Measurements from ENCODE around the gene BDH2. TPM values are rescaled to one million over a fixed set of nuclear protein-coding genes. Genes with fewer than 3 reads are reported as not detected.

BDH2 gene
- total RNA-seq, 1 experiment from 2014 or later = 10.5 TPM

- Histone ChIP-seq H3K4me3 (ENCODE audit: low read length) (no peak overlapping the region), H3K9me3 (ENCODE audit: low read length) (no peaks in the 10 kb centered on the region), H3K9me2 (replicated peaks; ENCODE audit: low read length) (no peaks in the 10 kb centered on the region), H3K4me2 (ENCODE audit: low read length) (no peak overlapping the region), H4K20me1 (ENCODE audit: low read length) (no peaks in the 10 kb centered on the region), H3K36me3 (ENCODE audit: low read depth, low read length) (no peaks in the 10 kb centered on the region), H3K4me1 (ENCODE audit: insufficient read depth, low read length) (no peaks in the 10 kb centered on the region), H3F3A (ENCODE audit: low read length, unreplicated experiment) (no peaks in the 10 kb centered on the region), H2AFZ (ENCODE audit: low read length) (no peak overlapping the region), H3K9ac (ENCODE audit: low read length) (no peak overlapping the region), H3K79me2 (ENCODE audit: low read length) (no peaks in the 10 kb centered on the region), H3K27ac (ENCODE audit: low read length) (no peak overlapping the region), H3K27me3 (ENCODE audit: low read length) (no peaks in the 10 kb centered on the region)
- DNase-seq (no peak), ATAC-seq (no peak)
- intact Hi-C loops (cut with micrococcal nuclease) = no loop called here
- ChIA-PET CTCF (no interaction called here), POLR2A (ENCODE audit: unreplicated experiment) (no interaction called here)
- TF ChIP-seq EZH2phosphoT487 (IDR thresholded peaks at IDR 0.05; ENCODE audit: borderline replicate concordance, low read length) (no peak), CTCF (conservative IDR thresholded peaks at IDR 0.05; ENCODE audit: low read depth, low read length) (no peak), EZH2 (IDR thresholded peaks at IDR 0.05; ENCODE audit: low read length, unreplicated experiment) (no peak)
- BruUV-seq (replicated peaks) = no TSS peak
Measured at GRCh38 chr4:103086551-103086950, 13.1 kb downstream of the BDH2 start.

GRCh38 chr4:103085555-103086196 is 14.0 kb downstream of the BDH2 start:
- no peaks in the 10 kb centered on the region for H3K9me3 ChIP-seq (ENCODE audit: low read length)
- H3K4me2 ChIP-seq (ENCODE audit: low read length) = no peak overlapping the region
- no peaks in the 10 kb centered on the region for H3K9me2 ChIP-seq (replicated peaks; ENCODE audit: low read length)
- no TSS peak for BruUV-seq (replicated peaks)
- H3F3A ChIP-seq (ENCODE audit: low read length, unreplicated experiment) = no peaks in the 10 kb centered on the region
- intact Hi-C loops (cut with micrococcal nuclease) = no loop called here
- ChIA-PET CTCF (no interaction called here), POLR2A (ENCODE audit: unreplicated experiment) (no interaction called here)
- H3K36me3 ChIP-seq (ENCODE audit: low read depth, low read length) = no peaks in the 10 kb centered on the region
- no peaks in the 10 kb centered on the region for H4K20me1 ChIP-seq (ENCODE audit: low read length)
- H3K9ac ChIP-seq (ENCODE audit: low read length) = no peak overlapping the region
- TF ChIP-seq CTCF (conservative IDR thresholded peaks at IDR 0.05; ENCODE audit: low read depth, low read length) (no peak), EZH2phosphoT487 (IDR thresholded peaks at IDR 0.05; ENCODE audit: borderline replicate concordance, low read length) (no peak), EZH2 (IDR thresholded peaks at IDR 0.05; ENCODE audit: low read length, unreplicated experiment) (no peak)
- H3K27ac ChIP-seq (ENCODE audit: low read length) = no peak overlapping the region
- no peaks in the 10 kb centered on the region for H3K27me3 ChIP-seq (ENCODE audit: low read length)
- no peaks in the 10 kb centered on the region for H3K79me2 ChIP-seq (ENCODE audit: low read length)
- ATAC-seq (no peak), DNase-seq (no peak)
- no peak overlapping the region for H2AFZ ChIP-seq (ENCODE audit: low read length)
- no peak overlapping the region for H3K4me3 ChIP-seq (ENCODE audit: low read length)
- no peaks in the 10 kb centered on the region for H3K4me1 ChIP-seq (ENCODE audit: insufficient read depth, low read length)

GRCh38 chr4:103079621-103080020 is 20.0 kb downstream of the BDH2 start:
- H3K36me3 ChIP-seq (ENCODE audit: low read depth, low read length) = no peaks in the 10 kb centered on the region
- H3K4me1 ChIP-seq (ENCODE audit: insufficient read depth, low read length) = peaks cover 17% of the 10 kb centered on the region
- intact Hi-C loops (cut with micrococcal nuclease) = no loop called here
- H3K4me3 ChIP-seq (ENCODE audit: low read length) = no peak overlapping the region
- TF ChIP-seq CTCF (conservative IDR thresholded peaks at IDR 0.05; ENCODE audit: low read depth, low read length) = no peak
- TF ChIP-seq EZH2phosphoT487 (IDR thresholded peaks at IDR 0.05; ENCODE audit: borderline replicate concordance, low read length) = no peak
- TF ChIP-seq EZH2 (IDR thresholded peaks at IDR 0.05; ENCODE audit: low read length, unreplicated experiment) = no peak
- H3F3A ChIP-seq (ENCODE audit: low read length, unreplicated experiment) = no peaks in the 10 kb centered on the region
- DNase-seq (no peak), ATAC-seq (no peak)
- H4K20me1 ChIP-seq (ENCODE audit: low read length) = no peaks in the 10 kb centered on the region
- no peak overlapping the region for H2AFZ ChIP-seq (ENCODE audit: low read length)
- H3K9me3 ChIP-seq (ENCODE audit: low read length) = no peaks in the 10 kb centered on the region
- no peak overlapping the region for H3K27ac ChIP-seq (ENCODE audit: low read length)
- no TSS peak for BruUV-seq (replicated peaks)
- no peaks in the 10 kb centered on the region for H3K27me3 ChIP-seq (ENCODE audit: low read length)
- H3K79me2 ChIP-seq (ENCODE audit: low read length) = peaks cover 16% of the 10 kb centered on the region
- ChIA-PET POLR2A (ENCODE audit: unreplicated experiment) (no interaction called here), CTCF (interaction anchor here (0.6 kb wide), 1 partner anchor 699 kb away, joined by 3 read pairs; no protein-coding TSS in a partner anchor)
- no peak overlapping the region for H3K9ac ChIP-seq (ENCODE audit: low read length)
- no peak overlapping the region for H3K4me2 ChIP-seq (ENCODE audit: low read length)
- no peaks in the 10 kb centered on the region for H3K9me2 ChIP-seq (replicated peaks; ENCODE audit: low read length)
